Lung (tissue), 12 donors: Measurements from ENCODE around the gene FBLN5. TPM values are rescaled to one million over a fixed set of nuclear protein-coding genes. Genes with fewer than 3 reads are reported as not detected.
A peak's percentile ranks its signal among the peaks of the same experiment; 100 is the strongest.

Experiments
- ATAC-seq: fragments of 200-7000 bp; cut with Tn5 transposase; one replicate; pipeline ENCODE4 v1.9.1; 2020; ENCODE audit warnings: moderate number of reproducible peaks; ENCODE audit not compliant: insufficient read depth, low FRiP score
- DNase-seq, 3 donors: peaks; one replicate each; pipeline ENCODE4 v3.0.0-alpha.2; 2013 to 2017
- H3K27ac ChIP-seq, 2 donors: one replicate each; pipeline ENCODE4 v1.5.1; 2013; ENCODE audit warnings: mild to moderate bottlenecking in 2 of 2, moderate library complexity in 2 of 2, control low read depth in 1 of 2, inconsistent platforms in 1 of 2, low read depth in 1 of 2, low read length in 1 of 2
- H3K27me3 ChIP-seq, 3 donors: one replicate each; pipeline ENCODE4 v1.5.1; 2013; ENCODE audit warnings: low read length in 2 of 3; ENCODE audit not compliant: control insufficient read depth in 3 of 3, insufficient read depth in 3 of 3
- H3K36me3 ChIP-seq, 4 donors: one replicate each; pipeline ENCODE4 v1.5.1; 2013; ENCODE audit warnings: low read length in 4 of 4, mild to moderate bottlenecking in 1 of 4, moderate library complexity in 1 of 4; ENCODE audit not compliant: control insufficient read depth in 4 of 4, insufficient read depth in 4 of 4
- H3K4me1 ChIP-seq, 5 donors: one replicate each; pipeline ENCODE4 v1.5.1; 2013; ENCODE audit warnings: low read length in 5 of 5, mild to moderate bottlenecking in 2 of 5, moderate library complexity in 1 of 5; ENCODE audit not compliant: control insufficient read depth in 5 of 5, insufficient read depth in 5 of 5
- H3K4me3 ChIP-seq: one replicate; pipeline ENCODE4 v1.5.1; 2013; ENCODE audit warnings: mild to moderate bottlenecking, control low read depth, moderate library complexity
- H3K9ac ChIP-seq, 2 donors: one replicate each; pipeline ENCODE4 v1.5.1; 2013; ENCODE audit warnings: low read length in 2 of 2, control low read depth in 1 of 2; ENCODE audit not compliant: insufficient read depth in 1 of 2
- H3K9me3 ChIP-seq, 4 donors: one replicate each; pipeline ENCODE4 v1.5.1; 2013; ENCODE audit warnings: low read length in 3 of 4, mild to moderate bottlenecking in 1 of 4, moderate library complexity in 1 of 4; ENCODE audit not compliant: control insufficient read depth in 4 of 4, insufficient read depth in 3 of 4
- WGBS, 2 donors: extraction: QIAGEN DNeasy Blood & Tissue Kit; methylation state at CpG; one replicate each; pipeline ENCODE4 v1.1.7; 2013; 5-methylcytosine and 5-hydroxymethylcytosine counted together
- polyA plus RNA-seq, 2 donors: library from polyadenylated mRNA; stranded (reverse); fragments of 200-250 nt; gene quantifications; one replicate each; pipeline ENCODE4 v1.2.1, GENCODE V29; 2013
- total RNA-seq, 2 donors: library from RNA; depleted of rRNA in 1 of 2; stranded (reverse); fragments of >200 nt in 1 of 2; gene quantifications; one replicate each; pipeline ENCODE4 v1.2.1, GENCODE V29; 2014 to 2021
- TF ChIP-seq, protein P1 (sequence below): IDR thresholded peaks from 2 replicates; pipeline ENCODE4 v1.5.1; 2012; ENCODE audit warnings: mild to moderate bottlenecking; ENCODE audit errors: control extremely low read depth, extremely low read depth
- donor health status: control.
- donor health status: control.
- donor health status: Bipolar disorder and iron deficiency.
- donor health status: healthy.
- donor health status: DM: yes; HTN: yes; CAD: no.

Gene FBLN5
- total and polyA plus RNA-seq, 4 donors: 43.1 to 83.0 (median 72.0) TPM

DNA sequence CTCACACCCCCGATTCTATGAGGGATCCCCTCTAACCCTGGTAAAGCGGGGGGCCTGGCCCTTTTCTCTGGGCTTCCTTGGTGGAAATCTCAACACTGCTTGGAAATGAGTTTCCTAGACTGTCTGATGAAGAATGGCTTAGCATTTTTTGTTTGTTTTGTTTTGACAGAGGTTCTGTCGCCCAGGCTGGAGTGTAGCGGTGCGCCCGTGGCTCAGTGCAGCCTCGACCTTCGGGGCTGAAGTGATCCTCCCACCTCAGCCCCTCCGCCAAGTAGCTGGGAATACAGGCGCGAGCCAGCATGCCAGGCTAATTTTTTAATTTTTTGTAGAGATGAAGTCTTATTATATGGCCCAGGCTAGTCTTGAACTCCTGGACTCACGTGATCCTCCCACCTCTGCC, 110.4 kb downstream of the FBLN5 start:
- TF ChIP-seq, protein P1, sequence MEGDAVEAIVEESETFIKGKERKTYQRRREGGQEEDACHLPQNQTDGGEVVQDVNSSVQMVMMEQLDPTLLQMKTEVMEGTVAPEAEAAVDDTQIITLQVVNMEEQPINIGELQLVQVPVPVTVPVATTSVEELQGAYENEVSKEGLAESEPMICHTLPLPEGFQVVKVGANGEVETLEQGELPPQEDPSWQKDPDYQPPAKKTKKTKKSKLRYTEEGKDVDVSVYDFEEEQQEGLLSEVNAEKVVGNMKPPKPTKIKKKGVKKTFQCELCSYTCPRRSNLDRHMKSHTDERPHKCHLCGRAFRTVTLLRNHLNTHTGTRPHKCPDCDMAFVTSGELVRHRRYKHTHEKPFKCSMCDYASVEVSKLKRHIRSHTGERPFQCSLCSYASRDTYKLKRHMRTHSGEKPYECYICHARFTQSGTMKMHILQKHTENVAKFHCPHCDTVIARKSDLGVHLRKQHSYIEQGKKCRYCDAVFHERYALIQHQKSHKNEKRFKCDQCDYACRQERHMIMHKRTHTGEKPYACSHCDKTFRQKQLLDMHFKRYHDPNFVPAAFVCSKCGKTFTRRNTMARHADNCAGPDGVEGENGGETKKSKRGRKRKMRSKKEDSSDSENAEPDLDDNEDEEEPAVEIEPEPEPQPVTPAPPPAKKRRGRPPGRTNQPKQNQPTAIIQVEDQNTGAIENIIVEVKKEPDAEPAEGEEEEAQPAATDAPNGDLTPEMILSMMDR: no peak
- Histone ChIP-seq H3K4me1 (peaks cover 0 to 7% (median 0%) of the 10 kb centered on the region in 5 donors), H3K36me3 (no peaks in the 10 kb centered on the region), H3K27me3 (peaks cover 0 to 47% (median 32%) of the 10 kb centered on the region in 3 donors), H3K4me3 (no peak overlapping the region), H3K9ac (peak overlapping the region in 1 of 2 donors; percentile 17), H3K9me3 (no peaks in the 10 kb centered on the region), H3K27ac (peak overlapping the region in 1 of 2 donors; percentile 32)
- DNase-seq (no peak), ATAC-seq (no peak)
- 62 to 71% methylated on average over 12 of the region's 12 CpGs for WGBS, 2 donors

- H3K9ac ChIP-seq: peak overlapping the region; percentile 40 to 83
- no peaks in the 10 kb centered on the region for H3K36me3 ChIP-seq
- no peaks in the 10 kb centered on the region for H3K9me3 ChIP-seq
- TF ChIP-seq, protein P1: no peak
- peak; percentile 60 to 87 (median 86) for DNase-seq
- peak; percentile 96 for ATAC-seq
- WGBS, 2 donors: 1 to 2% methylated on average over 70 to 84 of the region's 84 CpGs
- peak overlapping the region in 1 of 2 donors; percentile 95 for H3K27ac ChIP-seq
- H3K27me3 ChIP-seq: peaks cover 0 to 47% (median 33%) of the 10 kb centered on the region in 3 donors
- peaks cover 0 to 7% (median 0%) of the 10 kb centered on the region in 5 donors for H3K4me1 ChIP-seq
- peak overlapping the region; percentile 75 for H3K4me3 ChIP-seq
These were observed 111.3 kb downstream of the FBLN5 start for GRCh38 chr14:91835920-91836843.

GRCh38 chr14:91835197-91835919, 112.1 kb downstream of the FBLN5 start:
- peaks cover 0 to 7% (median 0%) of the 10 kb centered on the region in 5 donors for H3K4me1 ChIP-seq
- no peaks in the 10 kb centered on the region for H3K36me3 ChIP-seq
- H3K4me3 ChIP-seq: peak overlapping the region; percentile 75
- DNase-seq: peak in 2 of 3 donors; percentile 7 to 15
- WGBS, 2 donors: 2 to 7% methylated on average over 18 to 19 of the region's 19 CpGs
- peak; percentile 14 for ATAC-seq
- TF ChIP-seq, protein P1: no peak
- peak overlapping the region in 1 of 2 donors; percentile 40 for H3K9ac ChIP-seq
- peaks cover 0 to 47% (median 33%) of the 10 kb centered on the region in 3 donors for H3K27me3 ChIP-seq
- peak overlapping the region in 1 of 2 donors; percentile 95 for H3K27ac ChIP-seq
- H3K9me3 ChIP-seq: no peaks in the 10 kb centered on the region
